GM21526 (cell line): ENCODE measurements around the gene ZXDC.

Source experiments
- ATAC-seq: cut with Tn5 transposase; IDR thresholded peaks from one replicate; pipeline ENCODE4 v1.9.1; 2021; ENCODE audit warnings: moderate library complexity; ENCODE audit not compliant: unreplicated experiment, low FRiP score

ZXDC gene

DNA sequence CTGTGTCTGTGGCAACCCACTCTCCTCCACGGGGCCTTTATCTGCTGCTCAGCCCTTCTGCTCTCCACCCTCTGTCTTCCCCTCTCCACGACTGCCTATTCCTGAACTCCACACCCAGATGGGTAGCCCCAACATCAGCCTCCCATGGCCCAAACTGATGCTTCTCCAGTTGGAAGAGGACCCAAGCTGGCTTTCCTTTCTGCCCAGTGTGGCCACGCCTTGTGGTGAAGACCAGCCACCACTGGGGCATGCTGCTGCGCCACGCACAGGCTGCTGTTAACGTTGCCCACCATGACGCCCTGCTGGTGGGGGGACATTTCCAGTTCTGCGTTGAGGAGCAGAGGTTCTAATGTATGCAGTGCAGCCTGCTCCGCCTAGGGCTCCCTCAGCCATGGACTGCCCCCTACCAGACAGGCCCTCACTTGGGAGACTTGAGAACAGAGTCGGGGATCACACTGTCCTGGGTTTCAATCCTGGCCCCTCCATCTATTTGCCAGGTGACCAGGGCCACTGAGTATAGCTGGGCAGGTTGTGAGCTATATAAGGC lies 54.0 kb downstream of the ZXDC start:
- ATAC-seq, result no peak

DNA sequence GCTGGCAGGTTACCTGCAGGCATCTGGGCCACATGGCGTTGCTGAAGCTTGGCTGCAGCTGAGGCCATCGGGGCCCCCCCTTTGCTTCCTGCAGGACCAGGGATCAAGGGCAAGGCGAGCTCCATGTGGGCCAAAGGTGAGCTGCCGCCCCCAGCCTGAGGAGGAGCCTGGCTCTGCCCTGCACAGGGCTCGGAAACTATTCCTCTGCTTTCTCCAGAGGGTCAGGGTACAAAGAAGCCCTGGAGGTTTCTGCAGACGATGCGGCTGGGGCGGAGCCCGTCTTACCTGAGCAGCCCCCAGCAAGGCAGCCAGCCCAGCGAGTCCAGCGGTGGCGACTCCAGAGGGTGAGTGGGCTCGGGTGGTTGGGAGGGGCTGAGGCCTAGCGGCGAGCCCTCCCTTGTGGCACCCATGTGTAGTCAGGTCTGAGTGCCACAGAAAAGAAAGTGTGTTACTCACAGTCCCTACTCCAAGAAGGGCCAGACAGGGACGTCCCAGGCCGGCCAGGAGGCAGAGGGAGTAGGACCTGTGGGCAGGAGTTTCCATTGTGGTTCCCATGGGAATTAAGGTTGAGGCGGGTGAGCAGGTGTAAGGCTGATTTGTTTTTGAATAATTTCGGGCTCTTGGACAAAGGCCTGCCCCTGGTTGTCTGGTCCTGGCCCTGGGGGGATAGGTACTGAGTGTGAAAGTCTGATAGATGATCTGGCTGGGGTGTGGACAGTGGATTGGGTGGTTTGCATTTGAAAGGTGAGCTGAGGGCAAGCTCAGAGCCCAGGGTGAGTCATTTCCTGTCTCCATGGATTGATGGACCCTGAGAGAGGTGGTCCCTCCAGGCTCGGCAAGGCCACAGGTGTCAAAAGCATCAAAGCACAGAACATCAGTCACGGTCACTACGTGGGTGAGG lies 55.6 kb downstream of the ZXDC start:
- ATAC-seq, result no peak

DNA sequence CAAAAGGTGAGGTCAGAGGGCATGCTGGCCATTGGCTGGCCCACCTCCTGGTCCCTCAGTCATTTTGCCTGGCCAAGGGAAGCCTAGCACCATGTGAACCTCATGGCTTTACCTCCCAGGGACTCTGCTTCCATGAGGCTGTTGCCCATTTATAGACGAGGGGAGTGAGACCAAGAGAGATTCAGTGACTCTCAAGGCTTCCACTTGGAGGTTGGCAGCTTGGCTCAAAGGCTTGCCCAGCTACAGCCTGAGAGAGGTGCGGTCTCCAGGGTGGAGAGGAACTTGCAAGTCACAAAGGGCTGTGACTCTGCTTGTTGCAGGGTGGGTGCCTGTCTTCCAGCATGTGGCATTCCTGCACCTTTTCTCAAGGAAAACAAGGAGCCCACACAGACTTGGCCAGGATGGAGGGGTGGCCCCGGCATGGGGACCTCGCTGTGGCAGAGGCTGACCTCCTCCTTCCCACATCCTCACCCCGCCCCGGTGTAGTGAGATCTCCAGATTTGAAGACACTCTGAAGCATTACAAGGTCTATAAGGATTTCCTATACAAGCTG lies 56.5 kb downstream of the ZXDC start:
- no peak for ATAC-seq

DNA sequence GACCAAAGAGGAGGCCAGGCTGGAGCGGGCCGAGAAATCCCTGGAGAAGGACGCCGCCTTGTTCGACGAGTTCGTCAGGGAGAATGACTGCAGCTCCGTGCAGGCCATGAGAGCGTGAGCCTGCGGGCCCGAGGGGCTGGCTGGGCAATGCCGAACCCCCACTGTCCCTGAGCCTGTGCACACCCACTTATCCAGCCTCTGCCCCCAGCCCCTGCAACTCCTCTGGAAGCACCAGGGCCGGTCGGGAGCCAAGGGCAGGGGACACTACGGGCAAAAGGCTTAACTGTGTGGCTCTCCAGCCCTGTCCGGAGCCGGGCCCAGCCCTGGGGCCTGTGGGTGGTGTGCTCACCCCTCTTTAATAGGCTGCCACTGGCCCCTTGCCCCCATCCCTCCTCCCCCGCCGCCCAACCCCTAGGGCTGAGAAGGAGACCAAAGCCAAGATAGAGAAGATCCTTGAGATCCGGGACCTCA lies 57.0 kb downstream of the ZXDC start:
- ATAC-seq, result no peak

DNA sequence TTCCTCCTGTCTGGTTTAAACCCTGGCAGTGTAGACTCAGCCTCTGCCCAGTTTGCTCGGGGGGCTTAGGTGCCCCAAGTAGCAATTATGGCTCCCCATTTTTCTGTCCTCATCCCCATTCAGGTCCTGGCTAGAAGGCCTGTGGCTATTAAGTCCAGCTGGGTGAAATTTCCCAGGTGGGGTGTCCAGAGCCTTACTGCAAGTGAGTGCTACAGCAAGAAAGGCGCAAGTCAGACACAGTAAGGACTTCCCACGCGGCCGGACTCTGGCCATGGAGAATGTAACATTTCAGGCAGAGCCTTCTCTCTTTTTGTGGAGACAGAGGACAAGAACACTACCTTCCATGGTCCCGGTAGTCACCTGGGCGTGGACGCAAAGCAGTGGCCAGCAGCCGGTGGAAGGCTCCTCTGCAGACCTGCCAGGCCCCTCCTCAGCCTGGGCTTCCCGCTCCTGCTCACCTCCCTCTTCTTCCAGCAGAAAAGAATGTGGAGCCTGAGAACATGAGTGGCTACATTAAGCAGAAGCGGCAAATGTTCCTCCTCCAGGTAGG lies 57.6 kb downstream of the ZXDC start:
- no peak for ATAC-seq

DNA sequence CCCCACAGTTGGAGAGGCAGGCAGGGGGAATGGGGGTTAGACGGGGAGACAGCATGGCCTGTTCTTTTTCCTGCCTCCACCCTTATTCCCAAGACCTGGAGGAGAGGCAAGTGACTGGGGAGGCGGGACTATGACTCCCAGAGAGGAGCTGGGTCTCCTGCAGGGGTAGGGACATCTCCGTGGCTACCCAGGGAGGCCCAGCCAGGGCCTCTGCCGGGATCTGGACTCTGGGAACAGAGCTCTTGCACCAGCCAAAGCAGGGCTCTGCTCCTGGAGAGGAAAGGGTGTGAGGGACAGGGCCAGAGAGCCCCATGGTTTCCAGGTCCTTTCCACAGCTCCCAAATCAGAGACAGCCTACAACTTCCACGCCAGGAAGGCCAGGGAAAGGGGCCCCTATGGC lies 58.2 kb downstream of the ZXDC start:
- ATAC-seq, result no peak

DNA sequence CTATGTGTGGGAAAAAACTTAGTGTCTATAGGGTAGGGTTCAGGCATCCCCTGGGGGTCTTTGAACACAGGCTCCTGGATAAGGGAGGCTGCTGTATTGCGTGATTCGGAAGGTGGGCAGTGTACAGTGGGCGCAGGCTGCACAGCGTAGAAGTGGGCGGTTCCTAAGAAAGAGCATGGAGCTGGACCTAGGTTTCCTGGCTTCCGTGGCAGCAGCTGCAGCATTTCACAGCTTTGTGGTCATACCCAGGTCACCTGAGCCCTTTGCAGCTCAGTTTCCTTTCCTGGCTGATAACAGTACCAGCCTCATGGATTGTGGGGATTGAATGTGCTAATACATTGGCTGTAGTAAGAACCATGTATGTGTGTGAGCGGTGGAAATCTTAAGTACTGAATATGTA lies 58.7 kb downstream of the ZXDC start:
- no peak for ATAC-seq

DNA sequence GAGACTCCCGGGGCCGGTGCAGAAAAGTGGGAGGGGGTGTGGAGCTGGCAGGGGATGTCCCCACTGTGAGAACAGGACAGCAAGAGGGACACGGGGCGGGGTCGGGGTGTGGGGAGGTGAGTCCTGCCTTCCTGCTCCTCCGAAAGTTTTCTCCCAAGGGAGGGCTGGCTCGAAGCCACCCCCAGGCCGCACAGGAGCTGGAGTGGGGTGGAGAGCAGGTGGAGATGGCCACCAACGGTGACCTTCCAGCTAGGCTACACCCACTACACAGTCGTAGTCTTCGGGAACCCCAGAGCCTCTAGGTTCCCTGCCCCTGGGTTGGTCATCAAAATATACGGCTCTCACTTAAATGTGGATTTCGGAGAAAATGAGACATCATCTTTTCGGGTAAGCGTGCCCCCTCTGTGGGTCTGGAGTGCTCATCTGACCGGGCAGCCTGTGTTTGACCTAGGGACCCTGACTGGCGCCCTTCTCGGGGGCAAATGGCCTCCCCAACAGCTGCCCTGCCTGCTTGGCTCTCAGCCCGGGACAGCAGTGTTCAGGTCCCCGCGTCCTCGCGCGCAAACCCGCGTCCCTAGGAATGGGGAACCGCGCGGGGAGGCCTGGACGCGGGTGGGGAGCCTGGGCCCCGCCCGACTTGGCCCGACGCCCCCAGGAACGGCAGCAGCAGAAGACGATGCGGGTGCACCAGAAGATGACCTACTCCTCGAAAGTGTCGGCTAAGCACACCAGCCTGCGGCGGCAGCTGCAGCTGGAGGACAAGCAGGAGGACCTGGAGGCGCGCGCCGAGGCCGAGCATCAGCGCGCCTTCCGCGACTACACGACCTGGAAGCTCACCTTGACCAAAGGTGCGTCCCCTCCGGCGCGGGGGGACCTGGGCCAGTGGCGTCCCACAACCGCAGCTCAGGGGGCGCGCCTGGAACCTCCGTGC lies 59.8 kb downstream of the ZXDC start:
- ATAC-seq, result no peak

DNA sequence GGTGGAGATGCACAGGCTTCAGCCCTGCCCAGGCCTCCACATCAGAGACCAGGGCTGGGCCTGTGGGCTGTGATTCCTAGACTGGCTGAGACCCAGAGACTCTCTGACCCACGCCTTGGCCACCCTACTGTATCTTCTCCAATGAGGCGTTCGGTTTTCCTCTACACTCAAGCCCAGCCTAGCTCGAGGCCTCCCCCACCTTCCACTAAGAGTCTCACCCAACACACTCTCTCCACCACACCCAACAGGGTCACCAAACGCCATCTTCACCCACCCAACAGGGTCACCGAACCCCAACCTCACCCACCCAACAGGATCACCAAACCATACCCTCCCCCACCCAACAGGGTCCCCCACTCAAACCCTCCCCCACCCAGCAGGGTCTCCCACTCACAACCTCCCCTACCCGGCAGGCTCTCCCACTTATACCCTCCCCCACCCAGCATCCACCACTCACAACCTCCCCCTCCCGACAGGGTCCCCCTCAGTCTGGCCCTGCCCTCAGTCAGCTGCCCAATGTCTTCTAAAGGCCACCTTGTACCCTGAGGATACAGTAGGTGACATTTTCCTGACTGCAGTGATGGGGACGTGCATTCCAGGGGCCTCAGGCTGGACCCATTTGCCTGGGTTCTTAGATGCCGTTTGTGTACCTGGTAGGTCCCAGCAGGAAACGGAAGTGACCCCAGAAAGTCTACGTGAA lies 60.6 kb downstream of the ZXDC start:
- no peak for ATAC-seq

DNA sequence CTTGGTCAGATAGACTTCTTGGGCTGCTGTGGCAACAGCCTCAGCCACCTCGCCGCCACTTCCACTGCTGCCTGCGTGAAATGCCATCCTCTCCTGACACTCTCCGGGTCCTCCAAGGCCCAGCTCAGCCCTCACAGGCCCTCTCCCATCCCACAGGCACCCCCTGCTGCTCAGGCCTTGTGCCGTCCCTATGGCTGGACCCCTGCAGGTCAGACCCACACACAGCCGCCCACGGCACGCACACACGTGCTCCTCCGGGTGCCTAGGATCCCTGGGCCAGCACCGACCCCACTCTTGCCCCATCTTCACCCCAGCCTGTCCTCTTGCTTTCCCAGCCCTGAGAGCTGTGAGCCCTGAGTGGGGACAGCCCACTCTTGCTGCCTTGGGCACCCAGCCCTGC lies 61.3 kb downstream of the ZXDC start:
- ATAC-seq, result no peak

DNA sequence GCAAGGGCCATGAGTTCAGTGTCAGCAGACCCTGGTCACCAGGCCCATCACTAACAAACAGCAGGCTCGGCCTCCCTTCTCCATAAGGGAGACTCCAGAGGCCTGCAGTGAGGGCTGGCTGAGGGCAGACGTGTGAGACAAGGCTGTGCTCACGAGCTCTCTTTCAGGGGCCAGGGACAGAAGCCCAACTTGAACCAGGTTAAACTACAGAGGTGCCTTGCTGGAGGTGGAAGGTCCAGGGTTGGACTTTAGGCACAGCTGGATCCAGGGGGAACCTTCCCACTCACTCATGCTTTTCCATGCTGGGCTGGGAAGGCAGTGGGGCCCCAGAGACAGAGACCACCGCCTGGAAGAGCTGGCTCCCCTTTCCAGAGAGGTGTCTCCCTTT lies 62.0 kb downstream of the ZXDC start:
- ATAC-seq, result no peak

DNA sequence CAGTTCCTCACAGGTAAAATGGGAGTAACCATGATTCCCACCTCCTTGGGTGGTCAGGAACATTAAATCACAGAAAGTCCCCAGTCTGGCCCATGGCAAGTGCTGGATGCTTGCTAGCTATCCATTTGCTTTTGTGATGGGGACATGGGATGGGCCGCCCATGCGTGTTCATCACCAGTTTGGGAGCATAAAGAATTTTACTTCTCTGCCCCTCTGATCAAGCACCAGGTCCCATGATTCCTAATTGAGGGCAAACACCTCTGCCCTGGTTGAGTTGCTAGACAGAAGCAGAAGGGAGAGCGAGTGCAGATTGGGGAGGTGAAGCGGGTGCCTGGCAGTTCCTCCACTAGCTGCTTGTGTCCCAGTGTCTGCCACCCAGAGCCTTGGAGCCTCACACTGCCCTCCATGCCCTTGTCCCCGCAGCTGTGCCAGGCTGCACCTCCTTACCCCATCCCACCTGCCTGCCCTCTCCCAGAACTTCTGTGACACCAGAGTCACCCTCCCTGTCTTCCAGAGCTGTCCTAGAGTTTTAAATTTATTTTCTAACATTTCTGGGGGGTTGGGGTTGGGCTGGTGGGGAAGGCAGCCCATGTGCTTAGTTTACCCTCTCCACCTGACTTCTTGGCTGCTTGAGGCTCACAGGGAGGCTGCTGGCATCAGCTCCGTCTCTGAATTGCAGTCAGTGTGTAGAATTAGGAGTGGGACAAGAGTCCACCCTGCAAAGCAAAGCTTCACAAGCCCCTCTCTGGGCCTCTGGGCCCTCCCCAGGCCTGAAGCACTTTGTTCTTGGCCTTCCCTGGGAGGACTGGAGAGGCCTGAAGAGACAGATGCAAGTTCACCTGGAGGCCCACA lies 62.6 kb downstream of the ZXDC start:
- ATAC-seq, result no peak

DNA sequence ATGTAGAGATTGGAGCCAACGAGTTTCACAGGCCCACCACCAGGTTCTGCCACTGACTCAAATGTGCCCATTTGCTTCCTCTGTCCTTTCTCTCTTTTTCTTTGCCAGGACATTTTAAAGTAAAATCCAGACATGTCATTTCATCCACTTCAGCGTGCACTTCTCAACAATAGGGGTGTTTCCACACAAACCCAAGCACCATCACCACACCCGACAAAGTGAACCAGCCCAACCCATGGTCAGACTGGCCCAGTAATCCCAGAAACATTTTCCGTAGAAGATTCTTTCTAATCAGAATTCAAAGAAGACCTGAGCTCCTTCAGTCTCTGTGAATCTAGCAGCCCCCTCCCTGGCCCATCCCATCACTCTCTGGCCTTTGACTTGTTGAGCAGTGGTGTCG lies 67.6 kb downstream of the ZXDC start:
- no peak for ATAC-seq

DNA sequence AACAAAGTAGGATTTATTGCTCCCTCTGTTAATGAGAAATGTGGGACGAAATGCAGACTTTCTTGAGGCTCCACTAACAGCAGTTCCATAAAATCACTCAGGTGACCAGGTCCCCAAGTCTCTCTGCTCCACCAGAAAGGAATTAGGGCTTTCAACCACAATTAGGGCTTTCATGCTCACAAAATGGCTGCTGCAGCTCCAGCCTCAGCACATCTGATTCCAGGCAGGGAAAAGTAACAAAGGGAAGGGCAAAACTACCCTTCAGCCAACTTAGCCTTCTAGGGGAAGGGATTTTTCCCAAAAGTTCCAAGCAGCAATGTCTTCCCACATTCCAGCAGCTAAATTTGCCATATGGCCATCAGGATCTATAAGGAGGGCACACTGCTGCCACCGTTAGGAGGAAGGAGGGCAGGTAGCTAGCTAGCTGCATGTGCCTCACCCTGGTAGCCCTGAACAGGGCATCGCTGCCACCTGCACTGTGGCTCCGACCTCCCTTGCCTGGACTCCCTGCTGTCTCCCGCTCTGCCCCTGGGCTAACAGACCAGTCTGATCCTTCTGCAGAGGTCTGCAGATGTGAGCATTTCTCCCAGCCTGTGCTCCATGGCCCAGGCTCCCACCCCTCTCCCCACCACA lies 68.2 kb downstream of the ZXDC start:
- no peak for ATAC-seq

DNA sequence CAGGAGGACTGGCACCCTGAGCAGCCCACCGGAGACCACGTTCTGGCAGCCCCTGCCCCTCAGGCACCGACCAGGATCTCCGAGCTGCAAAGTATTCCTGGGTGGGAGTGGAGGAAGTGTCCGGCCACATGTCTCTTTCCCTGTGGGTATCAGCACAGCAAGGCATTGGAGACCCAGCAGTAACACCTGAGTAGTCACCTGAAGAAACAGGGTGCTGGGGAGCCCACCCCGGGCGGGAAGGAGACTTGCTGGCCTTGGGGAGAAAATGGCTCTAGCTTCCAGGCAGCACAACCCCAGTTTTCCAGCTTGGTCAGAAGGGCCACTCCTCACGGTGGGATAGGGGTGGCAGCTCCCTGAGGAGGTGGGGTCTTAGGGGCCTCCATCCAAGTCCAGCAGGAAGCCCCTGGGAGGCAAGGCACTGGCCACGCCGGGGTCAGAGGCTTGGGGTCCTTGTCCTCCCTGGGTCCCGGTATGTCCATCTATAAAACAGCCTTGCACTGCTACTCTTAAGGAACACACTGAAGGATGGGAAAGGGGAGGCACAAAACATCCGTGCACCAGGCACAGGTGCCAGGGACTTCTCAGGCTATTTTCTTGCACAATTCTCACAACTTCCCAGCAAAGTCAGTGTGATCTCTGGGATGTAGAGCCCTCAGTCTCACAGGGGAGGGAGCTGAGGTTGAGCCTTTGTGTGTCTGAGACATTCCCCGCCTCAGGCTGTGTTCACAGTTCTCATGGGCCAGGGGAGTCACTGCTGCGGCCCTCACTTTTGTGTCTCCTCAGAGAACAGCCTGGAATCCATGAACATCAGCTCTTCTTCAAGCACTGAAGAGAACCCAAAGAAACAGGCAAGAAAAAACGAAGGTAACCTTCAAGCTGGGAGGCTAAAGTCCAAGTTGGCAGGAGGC lies 69.0 kb downstream of the ZXDC start:
- no peak for ATAC-seq

DNA sequence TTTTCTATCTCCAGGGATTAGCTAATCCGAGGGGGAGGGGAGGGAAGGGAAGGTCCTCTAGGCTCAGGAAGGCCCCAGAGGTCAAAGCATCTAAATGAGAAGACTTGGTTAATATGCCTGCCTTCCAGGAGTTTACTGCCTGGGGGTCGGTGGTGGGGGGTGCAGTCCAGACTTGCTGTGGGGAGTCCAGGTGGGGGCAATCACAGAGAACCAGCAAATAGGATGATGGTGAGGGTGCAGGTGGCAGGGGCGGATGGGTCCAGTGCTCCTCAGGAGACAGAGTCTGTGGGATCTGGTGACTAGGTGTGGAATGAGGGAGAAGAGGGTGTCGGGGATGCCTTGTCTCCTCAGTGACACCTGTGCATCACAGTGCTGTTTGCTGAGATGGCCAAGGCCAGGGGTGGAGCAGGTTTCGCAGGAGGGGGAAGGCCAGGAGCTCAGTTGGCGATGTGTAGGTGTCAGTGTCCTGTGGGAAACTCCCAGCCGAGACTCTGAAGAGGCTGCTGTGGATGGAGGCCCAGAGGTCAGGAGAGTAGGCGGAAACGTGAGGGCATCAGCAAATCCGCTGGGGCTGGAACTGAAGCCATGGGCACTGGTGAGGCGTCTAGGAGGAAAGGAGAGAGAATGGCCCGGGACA lies 72.9 kb downstream of the ZXDC start:
- ATAC-seq, result no peak

DNA sequence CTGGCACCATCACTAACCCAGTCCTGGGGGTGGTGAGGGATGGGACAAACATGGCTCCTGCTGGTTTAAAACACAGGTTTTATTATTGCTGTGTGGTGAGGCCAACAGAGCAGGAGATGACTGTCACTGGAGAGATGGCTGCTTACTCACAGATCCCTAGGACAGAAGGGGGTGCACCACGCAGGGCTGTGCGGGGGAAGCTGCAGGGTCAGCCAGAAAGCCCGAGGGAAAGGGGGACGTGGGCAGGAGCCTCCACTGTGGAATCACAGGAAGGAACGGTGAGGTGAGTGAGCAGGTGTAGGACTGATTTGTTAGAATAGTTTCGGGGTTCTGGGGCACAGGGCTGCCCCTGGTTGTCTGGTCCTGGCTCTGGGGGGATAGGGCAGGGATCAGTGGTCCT lies 73.5 kb downstream of the ZXDC start:
- ATAC-seq, result no peak
